Measurements from ENCODE around the gene SNX22.

Gene SNX22

GRCh38 chr15:64132217-64132616, 19.3 kb upstream of the SNX22 start:
- no peak for TF ChIP-seq CTCF (IDR thresholded peaks at IDR 0.05; ENCODE audit: control extremely low read depth, extremely low read depth, low read depth, missing control alignments)

GRCh38 chr15:64133623-64134344, 17.7 kb upstream of the SNX22 start:
- CTCF ChIA-PET: interaction anchor here (1.0 to 2.1 kb wide), 6 partner anchors 10 to 22 kb away, joined by 3 to 7 read pairs (median 4); no protein-coding TSS in a partner anchor
- DNase-seq (ENCODE audit: extremely low spot score): no peak
- no peak for TF ChIP-seq CTCF (IDR thresholded peaks at IDR 0.05; ENCODE audit: control extremely low read depth, extremely low read depth, low read depth, missing control alignments)
- POLR2A ChIA-PET: no interaction called here

More at GRCh38 chr15:64132217-64132616, 19.3 kb upstream of the SNX22 start:
- POLR2A ChIA-PET: interaction anchor here (0.6 kb wide), 1 partner anchor 23 kb away, joined by 6 read pairs; no protein-coding TSS in a partner anchor
- no peak for DNase-seq (ENCODE audit: extremely low spot score)
- CTCF ChIA-PET: interaction anchor here (0.8 to 2.2 kb wide), 9 partner anchors 9 to 39 kb away, joined by 3 to 11 read pairs (median 4); partner anchors contain the start of gene CIAO2A

- TF ChIP-seq CTCF (IDR thresholded peaks at IDR 0.05; ENCODE audit: control extremely low read depth, extremely low read depth, low read depth, missing control alignments): no peak
- CTCF ChIA-PET: interaction anchor here (1.0 to 2.1 kb wide), 4 partner anchors 10 to 23 kb away, joined by 3 to 7 read pairs (median 4); no protein-coding TSS in a partner anchor
- DNase-seq (ENCODE audit: extremely low spot score): no peak
- POLR2A ChIA-PET: no interaction called here
These were observed 17.1 kb upstream of the SNX22 start for GRCh38 chr15:64134345-64134829.

GRCh38 chr15:64136347-64136746, 15.2 kb upstream of the SNX22 start:
- no peak for TF ChIP-seq CTCF (IDR thresholded peaks at IDR 0.05; ENCODE audit: control extremely low read depth, extremely low read depth, low read depth, missing control alignments)
- DNase-seq (ENCODE audit: extremely low spot score): no peak
- CTCF ChIA-PET: interaction anchor here (1.1 to 1.9 kb wide), 2 partner anchors 9 to 13 kb away, joined by 3 to 5 read pairs; no protein-coding TSS in a partner anchor
- POLR2A ChIA-PET: no interaction called here

- peak; percentile 15 for TF ChIP-seq CTCF (IDR thresholded peaks at IDR 0.05; ENCODE audit: control extremely low read depth, extremely low read depth, low read depth, missing control alignments)
- DNase-seq (ENCODE audit: extremely low spot score): no peak
- ChIA-PET POLR2A (no interaction called here), CTCF (interaction anchor here (1.1 to 2.1 kb wide), 4 partner anchors 8 to 16 kb away, joined by 3 to 14 read pairs (median 4); no protein-coding TSS in a partner anchor)
These were observed 14.2 kb upstream of the SNX22 start for GRCh38 chr15:64137226-64137833.

GRCh38 chr15:64138331-64138941, 13.1 kb upstream of the SNX22 start:
- DNase-seq (ENCODE audit: extremely low spot score): no peak
- ChIA-PET CTCF (interaction anchor here (1.5 to 2.1 kb wide), 2 partner anchors 15 to 16 kb away, joined by 3 to 14 read pairs; no protein-coding TSS in a partner anchor), POLR2A (no interaction called here)
- TF ChIP-seq CTCF (IDR thresholded peaks at IDR 0.05; ENCODE audit: control extremely low read depth, extremely low read depth, low read depth, missing control alignments): no peak
